C4-2B (cell line): ENCODE data around the gene TRPC4AP.

Source experiments
- H3K27ac ChIP-seq: fragments of 450-650 bp; 2 replicates; pipeline ENCODE4 v1.5.1; 2017
- CTCF ChIP-seq: fragments of 450-650 bp; conservative IDR thresholded peaks from 2 replicates; pipeline ENCODE4 v1.5.1; 2017; ENCODE audit warnings: mild to moderate bottlenecking
- ZFX ChIP-seq: fragments of 450-650 bp; IDR thresholded peaks from 2 replicates; pipeline ENCODE4 v1.6.1; 2017

TRPC4AP gene

GRCh38 chr20:34983089-34983820 lies 109.4 kb downstream of the TRPC4AP start:
- no peak for TF ChIP-seq ZFX
- TF ChIP-seq CTCF, result no peak
- no peak overlapping the region for H3K27ac ChIP-seq

- TF ChIP-seq ZFX, result no peak
- TF ChIP-seq CTCF, result no peak
- H3K27ac ChIP-seq, result no peak overlapping the region
Measured at GRCh38 chr20:34982270-34983088, 110.1 kb downstream of the TRPC4AP start.

GRCh38 chr20:34980543-34981233 lies 111.9 kb downstream of the TRPC4AP start:
- H3K27ac ChIP-seq, result no peak overlapping the region

GRCh38 chr20:34979366-34980153 lies 113.0 kb downstream of the TRPC4AP start:
- TF ChIP-seq CTCF (no peak), ZFX (no peak)
- H3K27ac ChIP-seq, result no peak overlapping the region

More at GRCh38 chr20:34980543-34981233, 111.9 kb downstream of the TRPC4AP start:
- TF ChIP-seq CTCF (no peak), ZFX (no peak)

- no peak for TF ChIP-seq ZFX
- no peak for TF ChIP-seq CTCF
- H3K27ac ChIP-seq, result no peak overlapping the region
Measured at GRCh38 chr20:34978092-34978744, 114.4 kb downstream of the TRPC4AP start.

- TF ChIP-seq ZFX, result no peak
- TF ChIP-seq CTCF, result no peak
- H3K27ac ChIP-seq, result no peak overlapping the region
Measured at GRCh38 chr20:34977365-34978091, 115.1 kb downstream of the TRPC4AP start.
